MCF 10A (cell line): ENCODE results near the gene MACF1. TPM values are rescaled to one million over a fixed set of nuclear protein-coding genes. Genes with fewer than 3 reads are reported as not detected.

Source experiments
- BruUV-seq: library from RNA; stranded (reverse); fragments of 400-500 nt; replicated peaks from 2 replicates; lab custom pipeline; 2021; lab: Mats Ljungman, UMichigan
- CTCF ChIA-PET: fragments of 300-600 bp; sonication (Branson Sonifier 250); formaldehyde crosslinking; extraction: SDS; loops from one replicate; lab custom pipeline; 2021; ENCODE audit warnings: antibody characterized with exemption, inconsistent platforms; lab: Yijun Ruan, JAX
- POLR2A ChIA-PET: fragments of 300-600, 350-650 bp; sonication (Branson Sonifier 250); formaldehyde crosslinking; extraction: SDS; loops from one replicate; lab custom pipeline; 2020; ENCODE audit warnings: antibody characterized with exemption, inconsistent platforms; lab: Yijun Ruan, JAX
- DNase-seq: peaks from one replicate; pipeline ENCODE4 v3.0.0-alpha.2; 2018; ENCODE audit not compliant: unreplicated experiment
- H3K27ac Mint-ChIP-seq: one replicate; pipeline ENCODE4 v1.8.0; 2022; ENCODE audit warnings: mild to moderate bottlenecking, low read depth, mixed read lengths; ENCODE audit not compliant: unreplicated experiment
- H3K27me3 Mint-ChIP-seq: one replicate; pipeline ENCODE4 v1.8.0; 2022; ENCODE audit warnings: mixed read lengths; ENCODE audit not compliant: insufficient read depth, unreplicated experiment
- H3K36me3 Mint-ChIP-seq: one replicate; pipeline ENCODE4 v1.8.0; 2022; ENCODE audit warnings: mild to moderate bottlenecking, moderate library complexity, mixed read lengths; ENCODE audit not compliant: insufficient read depth, unreplicated experiment
- H3K4me1 Mint-ChIP-seq: one replicate; pipeline ENCODE4 v1.8.0; 2022; ENCODE audit warnings: mixed read lengths; ENCODE audit not compliant: insufficient read depth, unreplicated experiment
- H3K4me3 Mint-ChIP-seq: one replicate; pipeline ENCODE4 v1.8.0; 2022; ENCODE audit warnings: mild to moderate bottlenecking, moderate library complexity, mixed read lengths; ENCODE audit not compliant: unreplicated experiment
- H3K9me3 Mint-ChIP-seq: one replicate; pipeline ENCODE4 v1.8.0; 2022; ENCODE audit warnings: mixed read lengths; ENCODE audit not compliant: unreplicated experiment
- intact Hi-C: fragments of 100-400 bp; cut with micrococcal nuclease; formaldehyde crosslinking; loops from 2 replicates; pipeline ENCODE4 v1.14.1; 2022
- total RNA-seq: library from RNA; stranded (reverse); gene quantifications from 2 replicates; pipeline ENCODE4 v1.2.3, GENCODE V29; 2022
- TF ChIP-seq, protein P1 (sequence below): fragments of 200-600 bp; IDR thresholded peaks from one replicate; pipeline ENCODE4 v1.8.0; 2022; ENCODE audit warnings: antibody characterized with exemption, mild to moderate bottlenecking; ENCODE audit not compliant: unreplicated experiment

MACF1 gene
- total RNA-seq, 1 experiment from 2014 or later, result 188 TPM

GRCh38 chr1:39378377-39378776, 173.9 kb downstream of the MACF1 start:
- no TSS peak for BruUV-seq
- TF ChIP-seq, protein P1, sequence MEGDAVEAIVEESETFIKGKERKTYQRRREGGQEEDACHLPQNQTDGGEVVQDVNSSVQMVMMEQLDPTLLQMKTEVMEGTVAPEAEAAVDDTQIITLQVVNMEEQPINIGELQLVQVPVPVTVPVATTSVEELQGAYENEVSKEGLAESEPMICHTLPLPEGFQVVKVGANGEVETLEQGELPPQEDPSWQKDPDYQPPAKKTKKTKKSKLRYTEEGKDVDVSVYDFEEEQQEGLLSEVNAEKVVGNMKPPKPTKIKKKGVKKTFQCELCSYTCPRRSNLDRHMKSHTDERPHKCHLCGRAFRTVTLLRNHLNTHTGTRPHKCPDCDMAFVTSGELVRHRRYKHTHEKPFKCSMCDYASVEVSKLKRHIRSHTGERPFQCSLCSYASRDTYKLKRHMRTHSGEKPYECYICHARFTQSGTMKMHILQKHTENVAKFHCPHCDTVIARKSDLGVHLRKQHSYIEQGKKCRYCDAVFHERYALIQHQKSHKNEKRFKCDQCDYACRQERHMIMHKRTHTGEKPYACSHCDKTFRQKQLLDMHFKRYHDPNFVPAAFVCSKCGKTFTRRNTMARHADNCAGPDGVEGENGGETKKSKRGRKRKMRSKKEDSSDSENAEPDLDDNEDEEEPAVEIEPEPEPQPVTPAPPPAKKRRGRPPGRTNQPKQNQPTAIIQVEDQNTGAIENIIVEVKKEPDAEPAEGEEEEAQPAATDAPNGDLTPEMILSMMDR, result peak; percentile 41
- no peak overlapping the region for H3K4me3 Mint-ChIP-seq
- H3K27ac Mint-ChIP-seq, result no peak overlapping the region
- peak; percentile 80 for DNase-seq
- ChIA-PET POLR2A (interaction anchor here (0.6 to 3.1 kb wide), 10 partner anchors 9 to 1652 kb away, joined by 3 to 16 read pairs (median 3); no protein-coding TSS in a partner anchor), CTCF (interaction anchor here (0.5 to 5.6 kb wide), 39 partner anchors 9 to 286 kb away, joined by 3 to 45 read pairs (median 4); no protein-coding TSS in a partner anchor)
- H3K9me3 Mint-ChIP-seq, result no peaks in the 10 kb centered on the region
- no peaks in the 10 kb centered on the region for H3K27me3 Mint-ChIP-seq
- intact Hi-C loops, result loop anchor here (1.0 to 2.0 kb wide), 2 partner anchors 33 to 276 kb away; no protein-coding TSS in a partner anchor
- peaks cover 62% of the 10 kb centered on the region for H3K36me3 Mint-ChIP-seq
- peaks cover 7% of the 10 kb centered on the region for H3K4me1 Mint-ChIP-seq

GRCh38 chr1:39379187-39379586, 174.7 kb downstream of the MACF1 start:
- POLR2A ChIA-PET, result interaction anchor here (0.6 to 3.1 kb wide), 6 partner anchors 8 to 1653 kb away, joined by 3 to 16 read pairs (median 4); no protein-coding TSS in a partner anchor
- intact Hi-C loops, result loop anchor here (2.0 kb wide), 1 partner anchor 276 kb away; no protein-coding TSS in a partner anchor
- no peak for DNase-seq
- peaks cover 63% of the 10 kb centered on the region for H3K36me3 Mint-ChIP-seq
- no peaks in the 10 kb centered on the region for H3K9me3 Mint-ChIP-seq
- TF ChIP-seq, protein P1, result no peak
- H3K27me3 Mint-ChIP-seq, result no peaks in the 10 kb centered on the region
- peaks cover 7% of the 10 kb centered on the region for H3K4me1 Mint-ChIP-seq
- no peak overlapping the region for H3K27ac Mint-ChIP-seq
- no peak overlapping the region for H3K4me3 Mint-ChIP-seq
- CTCF ChIA-PET, result interaction anchor here (0.6 to 5.6 kb wide), 21 partner anchors 8 to 287 kb away, joined by 3 to 45 read pairs (median 5); no protein-coding TSS in a partner anchor
- BruUV-seq, result no TSS peak

DNA sequence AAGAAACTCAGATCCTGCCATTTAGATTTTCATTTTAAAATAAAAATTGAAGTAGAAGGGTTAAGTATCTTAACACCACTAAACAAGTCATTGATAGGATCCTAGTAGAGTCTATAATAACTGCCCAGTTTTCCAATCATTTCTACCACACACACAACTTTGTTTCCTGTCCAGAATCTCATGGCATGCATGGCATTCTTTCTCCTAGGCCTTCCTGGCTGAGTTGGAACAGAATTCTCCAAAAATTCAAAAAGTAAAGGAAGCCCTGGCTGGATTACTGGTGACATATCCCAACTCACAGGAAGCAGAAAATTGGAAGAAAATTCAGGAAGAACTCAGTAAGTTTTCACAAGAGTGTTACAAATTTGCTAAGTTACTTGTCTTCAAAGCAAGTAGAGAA, 175.5 kb downstream of the MACF1 start:
- no peak overlapping the region for H3K27ac Mint-ChIP-seq

DNA sequence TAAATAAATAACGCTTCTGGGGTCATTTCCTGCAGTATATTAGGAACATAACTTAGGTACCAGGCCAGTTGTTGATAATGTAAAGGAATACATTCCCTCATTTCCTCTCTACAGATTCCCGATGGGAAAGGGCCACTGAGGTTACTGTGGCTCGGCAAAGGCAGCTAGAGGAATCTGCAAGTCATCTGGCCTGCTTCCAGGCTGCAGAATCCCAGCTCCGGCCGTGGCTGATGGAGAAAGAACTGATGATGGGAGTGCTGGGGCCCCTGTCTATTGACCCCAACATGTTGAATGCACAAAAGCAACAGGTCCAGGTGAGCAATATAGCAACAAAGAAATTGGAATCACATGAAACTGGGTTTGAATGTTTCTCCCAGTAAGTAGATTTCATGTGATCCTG, 177.3 kb downstream of the MACF1 start:
- CTCF ChIA-PET, result no interaction called here
- TF ChIP-seq, protein P1, result no peak
- no peaks in the 10 kb centered on the region for H3K9me3 Mint-ChIP-seq
- H3K4me1 Mint-ChIP-seq, result peaks cover 7% of the 10 kb centered on the region
- BruUV-seq, result no TSS peak
- no peaks in the 10 kb centered on the region for H3K27me3 Mint-ChIP-seq
- no peak for DNase-seq
- POLR2A ChIA-PET, result interaction anchor here (0.7 to 1.0 kb wide), 2 partner anchors 29 to 293 kb away, joined by 3 read pairs; no protein-coding TSS in a partner anchor
- no peak overlapping the region for H3K4me3 Mint-ChIP-seq
- peaks cover 77% of the 10 kb centered on the region for H3K36me3 Mint-ChIP-seq
- intact Hi-C loops, result no loop called here
- no peak overlapping the region for H3K27ac Mint-ChIP-seq

More for the DNA sequence above, 175.5 kb downstream of the MACF1 start:
- Mint-ChIP-seq H3K9me3 (no peaks in the 10 kb centered on the region), H3K27me3 (no peaks in the 10 kb centered on the region), H3K4me1 (peaks cover 7% of the 10 kb centered on the region), H3K4me3 (no peak overlapping the region), H3K36me3 (peaks cover 59% of the 10 kb centered on the region)
- ChIA-PET POLR2A (interaction anchor here (1.6 kb wide), 1 partner anchor 14 kb away, joined by 5 read pairs; no protein-coding TSS in a partner anchor), CTCF (interaction anchor here (0.9 to 5.6 kb wide), 4 partner anchors 9 to 32 kb away, joined by 3 to 43 read pairs (median 3); no protein-coding TSS in a partner anchor)
- intact Hi-C loops, result no loop called here
- no TSS peak for BruUV-seq
- TF ChIP-seq, protein P1, result no peak
- no peak for DNase-seq
